PFSK-1 (cell line): ENCODE data around the gene HSPA12B.

ENCODE experiments used
- FOXP2 ChIP-seq: optimal IDR thresholded peaks from 2 replicates; pipeline ENCODE3; 2011; ENCODE audit warnings: borderline replicate concordance, control low read depth, inconsistent platforms; ENCODE audit not compliant: insufficient read depth; ENCODE audit errors: extremely low read length, extremely low read depth
- POLR2AphosphoS5 ChIP-seq: IDR thresholded peaks from 2 replicates; pipeline ENCODE4 v1.6.1; 2012; ENCODE audit warnings: low read depth, mild to moderate bottlenecking, control low read depth, low read length, moderate library complexity
- REST ChIP-seq, 2 experiments: IDR thresholded peaks; 2 replicates each; pipeline versions ENCODE4 v1.6.1 to v1.8.0; 2011 to 2012; ENCODE audit warnings: low read depth in 2 of 2, low read length in 2 of 2, control low read depth in 1 of 2, inconsistent platforms in 1 of 2, mild to moderate bottlenecking in 1 of 2, moderate library complexity in 1 of 2; ENCODE audit not compliant: insufficient read depth in 1 of 2
- SIN3A ChIP-seq: IDR thresholded peaks from 2 replicates; pipeline ENCODE4 v1.6.1; 2012; ENCODE audit warnings: mild to moderate bottlenecking, low read length, moderate library complexity, borderline replicate concordance; ENCODE audit not compliant: insufficient read depth
- TAF1 ChIP-seq: IDR thresholded peaks from 2 replicates; pipeline ENCODE4 v1.6.1; 2012; ENCODE audit warnings: low read length, control low read depth, borderline replicate concordance; ENCODE audit not compliant: insufficient read depth

- TF ChIP-seq REST (IDR thresholded peaks at IDR 0.05; ENCODE audit: insufficient read depth in 1 of 2, low read depth in 2 of 2, low read length in 2 of 2) (no peak), FOXP2 (no peak), TAF1 (no peak), SIN3A (no peak), POLR2AphosphoS5 (no peak)
These were observed 24.8 kb downstream of the HSPA12B start for GRCh38 chr20:3757268-3757667.
